H1 (cell line): Measurements from ENCODE around the gene SOD2. TPM values are rescaled to one million over a fixed set of nuclear protein-coding genes. Genes with fewer than 3 reads are reported as not detected.

Experiments
- CTCF ChIA-PET: fragments of 300-600 bp; sonication (Branson Sonifier 250); formaldehyde crosslinking; loops from one replicate; lab custom pipeline; 2021; ENCODE audit not compliant: partially characterized antibody; lab: Charles Lee
- POLR2A ChIA-PET: fragments of 300-600 bp; sonication (Branson Sonifier 250); formaldehyde crosslinking; loops from one replicate; lab custom pipeline; 2021; ENCODE audit warnings: inconsistent platforms; ENCODE audit not compliant: partially characterized antibody; lab: Charles Lee
- DNase-seq, 2 experiments: peaks; one replicate each; pipeline versions ENCODE4 v3.0.0 to v3.0.0-alpha.2; 2010 to 2022; ENCODE audit warnings: low spot score in 2 of 2, low read depth in 1 of 2, mixed read lengths in 1 of 2
- FAIRE-seq: peaks from 2 replicates; lab custom pipeline; 2011; peaks lifted over from hg19 to GRCh38; lab: Jason Lieb, UNC
- H2AFZ ChIP-seq: 2 replicates; pipeline ENCODE4 v1.8.1; 2012; ENCODE audit warnings: low read length, inconsistent platforms
- H2AK5ac ChIP-seq: 2 replicates; pipeline ENCODE4 v1.6.1; 2013; ENCODE audit warnings: low read depth, low read length
- H2BK120ac ChIP-seq: replicated peaks from 2 replicates; pipeline ENCODE3; 2013; ENCODE audit warnings: low read depth, low read length, inconsistent platforms
- H2BK12ac ChIP-seq: 2 replicates; pipeline ENCODE4 v1.6.1; 2013; ENCODE audit warnings: low read depth, low read length
- H2BK15ac ChIP-seq: 2 replicates; pipeline ENCODE4 v1.6.1; 2013; ENCODE audit warnings: low read length
- H2BK20ac ChIP-seq: 2 replicates; pipeline ENCODE4 v1.6.1; 2013; ENCODE audit warnings: low read length
- H2BK5ac ChIP-seq: 2 replicates; pipeline ENCODE4 v1.6.1; 2013; ENCODE audit warnings: low read depth, low read length
- H3K14ac ChIP-seq: 2 replicates; pipeline ENCODE4 v1.6.1; 2013; ENCODE audit warnings: inconsistent platforms; ENCODE audit not compliant: insufficient read length
- H3K18ac ChIP-seq: 2 replicates; pipeline ENCODE4 v1.6.1; 2013; ENCODE audit warnings: low read length; ENCODE audit errors: extremely low read depth
- H3K23ac ChIP-seq: 2 replicates; pipeline ENCODE4 v1.6.1; 2013; ENCODE audit warnings: inconsistent platforms; ENCODE audit not compliant: insufficient read length
- H3K23me2 ChIP-seq: 2 replicates; pipeline ENCODE4 v1.6.1; 2013; ENCODE audit warnings: low read depth, low read length
- H3K27ac ChIP-seq: 2 replicates; pipeline ENCODE4 v1.6.1; 2011; ENCODE audit warnings: low read depth, low read length, inconsistent platforms
- H3K27me3 ChIP-seq, 4 experiments: replicated peaks in 1 of 4; 1 replicate in 1 of 4; 2 replicates in 3 of 4; pipeline versions ENCODE4 v1.6.1 to v1.8.1; 2011 to 2013; ENCODE audit warnings: low read length in 3 of 4, mild to moderate bottlenecking in 3 of 4, inconsistent platforms in 2 of 4, mixed read lengths in 2 of 4, moderate library complexity in 1 of 4; ENCODE audit not compliant: control insufficient read depth in 3 of 4, insufficient read depth in 3 of 4; ENCODE audit errors: extremely low read depth in 1 of 4
- H3K36me3 ChIP-seq, 4 experiments: 2 replicates each; pipeline versions ENCODE4 v1.6.1 to v1.8.1; 2011 to 2013; ENCODE audit warnings: mild to moderate bottlenecking in 4 of 4, low read length in 3 of 4, moderate library complexity in 2 of 4, control low read depth in 1 of 4, inconsistent platforms in 1 of 4; ENCODE audit not compliant: insufficient read depth in 4 of 4, control insufficient read depth in 2 of 4
- H3K4ac ChIP-seq: replicated peaks from 2 replicates; pipeline ENCODE3; 2013; ENCODE audit warnings: low read length, low read depth, mixed read lengths, inconsistent platforms; ENCODE audit not compliant: insufficient read length
- H3K4me1 ChIP-seq, 4 experiments: replicated peaks in 1 of 4; 1 replicate in 1 of 4; 2 replicates in 3 of 4; pipeline versions ENCODE4 v1.6.1 to v1.8.1; 2011 to 2013; ENCODE audit warnings: low read length in 3 of 4, inconsistent platforms in 2 of 4, mixed read lengths in 1 of 4; ENCODE audit not compliant: insufficient read depth in 4 of 4, control insufficient read depth in 3 of 4
- H3K4me2 ChIP-seq, 2 experiments: 2 replicates each; pipeline versions ENCODE4 v1.6.1 to v1.8.1; 2011 to 2013; ENCODE audit warnings: low read depth in 2 of 2, low read length in 2 of 2, control low read depth in 1 of 2, inconsistent platforms in 1 of 2, mild to moderate bottlenecking in 1 of 2; ENCODE audit not compliant: insufficient read depth in 1 of 2
- H3K4me3 ChIP-seq, 4 experiments: fragments of 200-600, 300-600 bp in 1 of 4; sonication (generic), shearing (Covaris generic), sonication (Bioruptor Twin) in 1 of 4; 2 replicates each; pipeline versions ENCODE4 v1.5.1 to v1.8.1; 2011 to 2016; ENCODE audit warnings: low read length in 4 of 4, low read depth in 3 of 4, control low read depth in 2 of 4, inconsistent platforms in 2 of 4, mild to moderate bottlenecking in 2 of 4, mixed read lengths in 1 of 4, moderate library complexity in 1 of 4; ENCODE audit not compliant: insufficient read depth in 2 of 4; ENCODE audit errors: extremely low read depth in 1 of 4
- H3K56ac ChIP-seq: replicated peaks from 2 replicates; pipeline ENCODE3; 2013; ENCODE audit warnings: low read depth, mild to moderate bottlenecking, mixed read lengths, low read length, inconsistent platforms; ENCODE audit not compliant: insufficient read length
- H3K79me1 ChIP-seq: 2 replicates; pipeline ENCODE4 v1.6.1; 2013; ENCODE audit warnings: low read depth, low read length, control low read depth
- H3K79me2 ChIP-seq, 2 experiments: 2 replicates each; pipeline versions ENCODE4 v1.6.1 to v1.8.1; 2012 to 2013; ENCODE audit warnings: low read length in 2 of 2, mild to moderate bottlenecking in 2 of 2, inconsistent platforms in 1 of 2; ENCODE audit not compliant: insufficient read depth in 2 of 2, control insufficient read depth in 1 of 2
- H3K9ac ChIP-seq, 4 experiments: replicated peaks in 1 of 4; 1 replicate in 1 of 4; 2 replicates in 3 of 4; pipeline versions ENCODE4 v1.6.1 to v1.8.1; 2011 to 2013; ENCODE audit warnings: low read depth in 3 of 4, low read length in 3 of 4, control low read depth in 2 of 4, mild to moderate bottlenecking in 2 of 4, moderate library complexity in 2 of 4, inconsistent platforms in 1 of 4; ENCODE audit errors: extremely low read depth in 1 of 4
- H3K9me3 ChIP-seq, 2 experiments: 2 replicates each; pipeline versions ENCODE4 v1.6.1 to v1.8.1; 2012 to 2013; ENCODE audit warnings: mild to moderate bottlenecking in 2 of 2, moderate library complexity in 2 of 2, control low read depth in 1 of 2, inconsistent platforms in 1 of 2, low read depth in 1 of 2, low read length in 1 of 2, mixed read lengths in 1 of 2; ENCODE audit not compliant: insufficient read depth in 2 of 2
- H4K20me1 ChIP-seq, 2 experiments: replicated peaks in 1 of 2; 2 replicates each; pipeline versions ENCODE3 to v1.8.1; 2011 to 2013; ENCODE audit warnings: inconsistent platforms in 2 of 2, low read length in 2 of 2, mild to moderate bottlenecking in 1 of 2; ENCODE audit not compliant: insufficient read depth in 2 of 2, control insufficient read depth in 1 of 2
- H4K5ac ChIP-seq: 2 replicates; pipeline ENCODE4 v1.6.1; 2013; ENCODE audit warnings: low read length, low read depth, mixed read lengths, inconsistent platforms; ENCODE audit not compliant: insufficient read length
- H4K8ac ChIP-seq: 2 replicates; pipeline ENCODE4 v1.8.0; 2013; ENCODE audit warnings: mild to moderate bottlenecking, moderate library complexity, low read length, inconsistent platforms; ENCODE audit not compliant: insufficient read depth; ENCODE audit errors: extremely low read depth
- H4K91ac ChIP-seq: replicated peaks from 2 replicates; pipeline ENCODE3; 2013; ENCODE audit warnings: low read length, mixed read lengths, inconsistent platforms; ENCODE audit not compliant: insufficient read length
- BRCA1 ChIP-seq: IDR thresholded peaks from 2 replicates; pipeline ENCODE4 v1.6.1; 2012; ENCODE audit warnings: low read depth, low read length, improper control_type of control experiment
- KDM5A ChIP-seq: fragments of 200-600 bp; IDR thresholded peaks from 2 replicates; pipeline ENCODE4 v1.7.1; 2012; ENCODE audit warnings: mild to moderate bottlenecking, low read length, inconsistent platforms, mixed read lengths
- WGBS, 2 experiments: shearing (Covaris generic) in 1 of 2; methylation state at CpG; one replicate each; pipeline versions ENCODE4 v1.1.6 to v1.1.7; 2013 to 2015; ENCODE audit warnings: low lambda C conversion rate in 2 of 2, mixed read lengths in 2 of 2, inconsistent platforms in 1 of 2, low coverage in 1 of 2, missing lambda C conversion rate in 1 of 2; ENCODE audit not compliant: insufficient replicate concordance in 2 of 2, insufficient coverage in 1 of 2, insufficient read length in 1 of 2; ENCODE audit errors: extremely low coverage in 1 of 2, missing lambda C conversion rate in 1 of 2; 5-methylcytosine and 5-hydroxymethylcytosine counted together
- polyA plus RNA-seq, 7 experiments: library from polyadenylated mRNA; depleted of rRNA in 3 of 7; stranded (reverse) in 5 of 7; unstranded in 2 of 7; fragments of >200 nt in 5 of 7; fragments of 200-250 nt in 2 of 7; gene quantifications; 1 replicate in 5 of 7; 2 replicates in 1 of 7; 4 replicates in 1 of 7; pipeline versions ENCODE4 v1.2.1 to v1.2.3, GENCODE V29; 2011 to 2013; ENCODE audit warnings: missing spikeins in 2 of 7, mixed read lengths in 2 of 7
- total RNA-seq: library from RNA; stranded (reverse); fragmentation: NEBNext Ultra II Directional; extraction: Animal tissue kit (Norgen Biotek cat#: 25700); gene quantifications from 2 replicates; pipeline ENCODE4 v1.2.1, GENCODE V29; 2021
- TF ChIP-seq, protein P1 (sequence below): IDR thresholded peaks from 2 replicates; pipeline ENCODE4 v1.6.1; 2011; ENCODE audit warnings: low read length, improper control_type of control experiment

The SOD2 gene
- total and polyA plus RNA-seq, 2 of the 8 experiments (the other 6 are each of a cell fraction or from before 2014, with no cell fraction given) = 31.1 to 88.7 TPM

DNA sequence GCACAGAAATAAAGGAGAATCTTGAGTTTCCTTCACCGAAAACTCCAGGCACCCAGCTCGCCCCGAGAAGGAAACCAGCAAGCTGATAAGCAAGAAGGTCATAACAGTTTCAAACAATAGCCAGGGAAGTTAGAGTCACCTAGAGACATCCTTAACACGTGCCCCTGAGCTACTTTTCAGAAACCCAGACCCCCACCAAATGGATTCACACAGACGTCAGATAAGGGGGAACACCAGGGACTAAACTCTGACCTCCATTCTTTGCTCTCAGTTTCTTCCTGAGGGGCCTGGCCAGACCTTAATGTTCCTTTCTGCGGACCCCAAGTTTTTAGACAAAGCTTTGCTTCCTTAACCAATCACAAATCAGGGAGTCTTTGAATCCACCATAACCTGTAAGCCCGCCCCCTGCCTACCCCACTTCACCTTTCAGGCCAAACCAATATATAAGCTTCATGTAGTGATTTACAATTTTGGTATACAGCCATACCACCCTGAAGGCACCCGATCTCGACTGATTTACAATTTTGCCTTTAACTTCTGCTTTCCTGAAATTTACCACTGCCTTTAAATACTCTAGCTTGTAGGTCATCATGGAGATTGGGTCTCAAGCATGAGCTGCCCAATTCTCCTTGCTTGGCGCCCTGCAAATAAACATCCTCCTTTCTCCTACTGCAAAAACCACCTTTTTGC lies 11.7 kb downstream of the SOD2 start:
- no peak overlapping the region for H3K27ac ChIP-seq
- POLR2A ChIA-PET = interaction anchor here (3.6 kb wide), 1 partner anchor 12 kb away, joined by 22 read pairs; the partner anchor contains the start of gene SOD2
- no peaks in the 10 kb centered on the region for H3K23me2 ChIP-seq
- no peaks in the 10 kb centered on the region for H3K79me2 ChIP-seq
- no peak overlapping the region for H3K56ac ChIP-seq
- CTCF ChIA-PET = interaction anchor here (0.6 to 1.9 kb wide), 5 partner anchors 10 to 513 kb away, joined by 3 to 7 read pairs (median 4); no protein-coding TSS in a partner anchor
- no peaks in the 10 kb centered on the region for H3K9me3 ChIP-seq
- no peak overlapping the region for H2BK20ac ChIP-seq
- no peaks in the 10 kb centered on the region for H3K4me1 ChIP-seq
- H3K79me1 ChIP-seq = no peaks in the 10 kb centered on the region
- no peak overlapping the region for H4K8ac ChIP-seq
- no peak overlapping the region for H3K9ac ChIP-seq
- no peaks in the 10 kb centered on the region for H3K27me3 ChIP-seq
- peaks cover 0 to 43% (median 12%) of the 10 kb centered on the region in 4 experiments; a peak in 5 of 8 replicates for H3K36me3 ChIP-seq
- no peak overlapping the region for H4K5ac ChIP-seq
- no peak overlapping the region for H3K4me3 ChIP-seq
- H2BK120ac ChIP-seq = no peak overlapping the region
- no peaks in the 10 kb centered on the region for H4K20me1 ChIP-seq
- DNase-seq (no peak), FAIRE-seq (no peak)
- no peak overlapping the region for H2BK12ac ChIP-seq
- H2BK15ac ChIP-seq = no peak overlapping the region
- no peak overlapping the region for H3K18ac ChIP-seq
- H2BK5ac ChIP-seq = no peak overlapping the region
- H3K14ac ChIP-seq = no peak overlapping the region
- H3K4ac ChIP-seq = no peak overlapping the region
- no peak overlapping the region for H3K23ac ChIP-seq
- no peak overlapping the region for H2AFZ ChIP-seq
- H4K91ac ChIP-seq = no peak overlapping the region
- no peak overlapping the region for H2AK5ac ChIP-seq
- WGBS, 2 experiments = 86% methylated on average over 10 of the region's 10 CpGs; no CpG with 5 or more reads in 1 of the 2 experiments
- H3K4me2 ChIP-seq = no peak overlapping the region
- TF ChIP-seq KDM5A (no peak), BRCA1 (no peak)
- TF ChIP-seq, protein P1, sequence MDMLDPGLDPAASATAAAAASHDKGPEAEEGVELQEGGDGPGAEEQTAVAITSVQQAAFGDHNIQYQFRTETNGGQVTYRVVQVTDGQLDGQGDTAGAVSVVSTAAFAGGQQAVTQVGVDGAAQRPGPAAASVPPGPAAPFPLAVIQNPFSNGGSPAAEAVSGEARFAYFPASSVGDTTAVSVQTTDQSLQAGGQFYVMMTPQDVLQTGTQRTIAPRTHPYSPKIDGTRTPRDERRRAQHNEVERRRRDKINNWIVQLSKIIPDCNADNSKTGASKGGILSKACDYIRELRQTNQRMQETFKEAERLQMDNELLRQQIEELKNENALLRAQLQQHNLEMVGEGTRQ = no peak
